Ovary (tissue), 9 donors: Measurements from ENCODE around the gene BASP1. TPM values are rescaled to one million over a fixed set of nuclear protein-coding genes. Genes with fewer than 3 reads are reported as not detected.
"Not testable (repeated sequence)": the region's sequence is repeated elsewhere in the genome, so short reads cannot be mapped to it uniquely, and the experiment has no call there.

Experiments
- DNase-seq, 5 donors: peaks; one replicate each; pipeline ENCODE4 v3.0.0-alpha.2; 2019 to 2020
- H3K27ac ChIP-seq, 2 donors: fragments of 200-600 bp; one replicate each; pipeline versions ENCODE4 v1.5.1 to v1.8.0; 2019 to 2022
- H3K27me3 ChIP-seq: fragments of 200-600 bp; one replicate; pipeline ENCODE4 v1.8.0; 2022
- H3K36me3 ChIP-seq: fragments of 200-600 bp; sonication (generic); one replicate; pipeline ENCODE4 v1.5.1; 2019
- H3K4me1 ChIP-seq: one replicate; pipeline ENCODE4 v1.8.1; 2013; ENCODE audit warnings: mild to moderate bottlenecking, moderate library complexity; ENCODE audit not compliant: insufficient read depth
- H3K4me3 ChIP-seq: fragments of 200-600 bp; sonication (generic); one replicate; pipeline ENCODE4 v1.5.1; 2017
- H3K9me3 ChIP-seq, 2 donors: fragments of 200-600 bp in 1 of 2; sonication (generic) in 1 of 2; one replicate each; pipeline versions ENCODE4 v1.5.1 to v1.8.1; 2013 to 2019; ENCODE audit warnings: mild to moderate bottlenecking in 1 of 2, moderate library complexity in 1 of 2
- EP300 ChIP-seq: sonication (generic); formaldehyde crosslinking; IDR thresholded peaks from one replicate; pipeline ENCODE4 v1.6.1; 2017; ENCODE audit warnings: antibody characterized with exemption
- POLR2A ChIP-seq: fragments of 450-650 bp; IDR thresholded peaks from one replicate; pipeline ENCODE4 v1.6.1; 2017; ENCODE audit warnings: antibody characterized with exemption, mild to moderate bottlenecking, moderate library complexity
- WGBS, 3 donors: extraction: QIAGEN DNeasy Blood & Tissue Kit in 1 of 3; methylation state at CpG; one replicate each; pipeline versions ENCODE4 v1.1.5 to v1.1.7; 2013 to 2017; 5-methylcytosine and 5-hydroxymethylcytosine counted together
- intact Hi-C, 4 donors: fragments of 100-400 bp; cut with DNase I; formaldehyde crosslinking; loops; one replicate each; pipeline versions ENCODE4 v1.11.0 to v1.15.1; 2022 to 2023
- polyA plus RNA-seq, 2 donors: library from polyadenylated mRNA; stranded (reverse); fragments of 200-250 nt in 1 of 2; fragments of 350-450 nt in 1 of 2; fragmentation: Illumina TruSeq in 1 of 2; extraction: RNeasy Lipid Tissue Mini Kit (QIAGEN cat#74804) in 1 of 2; gene quantifications; one replicate each; pipeline ENCODE4 v1.2.3, GENCODE V29; 2013 to 2014
- total RNA-seq, 7 donors: library from RNA; depleted of rRNA in 2 of 7; stranded (reverse); fragments of >200 nt in 2 of 7; fragmentation: NEBNext Ultra II Directional in 3 of 7; extraction: Animal tissue kit (Norgen Biotek cat#: 25700) in 3 of 7; gene quantifications; one replicate each; pipeline versions ENCODE4 v1.1.0 to v1.2.4, GENCODE V29; 2016 to 2023
- TF ChIP-seq, protein P1 (sequence below), 3 donors: fragments of 450-650 bp in 2 of 3; fragments of 200-600 bp in 1 of 3; IDR thresholded peaks; one replicate each; pipeline versions ENCODE4 v1.5.1 to v1.8.0; 2016 to 2022; ENCODE audit warnings: antibody characterized with exemption in 3 of 3, mild to moderate bottlenecking in 1 of 3
- donor health status: DM: no; HTN: no; CAD: no; lungs with moderate emphysema.
- donor health status: DM: no; HTN: no; CAD: no.
- donor health status: Bipolar disorder and iron deficiency.
- donor health status: DM: yes; HTN: yes; CAD: no.
- donor health status: DM: no; HTN: no; CAD: no.
- donor health status: DM: yes; HTN: yes; CAD: no.

The BASP1 gene
- total and polyA plus RNA-seq, 9 donors: 18.0 to 59.5 (median 38.7) TPM

GRCh38 chr5:17314907-17315471 is 97.6 kb downstream of the BASP1 start:
- intact Hi-C loops: no loop called here
- no peak for DNase-seq
- Histone ChIP-seq H3K27ac (no peak overlapping the region), H3K4me1 (no peaks in the 10 kb centered on the region), H3K9me3 (no peaks in the 10 kb centered on the region), H3K27me3 (no peaks in the 10 kb centered on the region), H3K4me3 (no peak overlapping the region), H3K36me3 (no peaks in the 10 kb centered on the region)
- TF ChIP-seq POLR2A: no peak
- 44 to 67% (median 52%) methylated on average over 5 of the region's 5 CpGs for WGBS, 3 donors

DNA sequence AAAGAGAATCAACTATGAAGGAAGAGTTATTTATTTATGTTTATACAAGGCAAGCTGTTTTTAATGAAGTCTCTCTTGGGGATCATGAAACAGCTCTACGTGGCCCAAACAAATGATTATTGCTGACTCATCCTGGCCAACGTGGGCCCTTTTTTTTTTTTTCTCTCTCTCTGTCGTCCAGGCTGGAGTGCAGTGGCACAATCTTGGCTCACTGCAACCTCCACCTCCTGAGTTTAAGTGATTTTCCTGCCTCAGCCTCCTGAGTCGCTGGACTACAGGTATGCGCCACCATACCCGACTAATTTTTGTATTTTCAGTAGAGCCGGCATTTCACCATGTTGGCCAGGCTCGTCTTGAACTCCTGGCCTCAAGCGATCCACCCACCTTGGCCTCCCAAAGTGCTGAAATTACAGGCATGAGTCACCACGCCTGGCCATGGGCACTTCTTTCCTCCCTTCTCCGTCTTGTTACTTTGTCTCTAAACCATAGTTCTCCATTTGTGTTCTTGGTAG is 98.3 kb downstream of the BASP1 start:
- TF ChIP-seq, protein P1, sequence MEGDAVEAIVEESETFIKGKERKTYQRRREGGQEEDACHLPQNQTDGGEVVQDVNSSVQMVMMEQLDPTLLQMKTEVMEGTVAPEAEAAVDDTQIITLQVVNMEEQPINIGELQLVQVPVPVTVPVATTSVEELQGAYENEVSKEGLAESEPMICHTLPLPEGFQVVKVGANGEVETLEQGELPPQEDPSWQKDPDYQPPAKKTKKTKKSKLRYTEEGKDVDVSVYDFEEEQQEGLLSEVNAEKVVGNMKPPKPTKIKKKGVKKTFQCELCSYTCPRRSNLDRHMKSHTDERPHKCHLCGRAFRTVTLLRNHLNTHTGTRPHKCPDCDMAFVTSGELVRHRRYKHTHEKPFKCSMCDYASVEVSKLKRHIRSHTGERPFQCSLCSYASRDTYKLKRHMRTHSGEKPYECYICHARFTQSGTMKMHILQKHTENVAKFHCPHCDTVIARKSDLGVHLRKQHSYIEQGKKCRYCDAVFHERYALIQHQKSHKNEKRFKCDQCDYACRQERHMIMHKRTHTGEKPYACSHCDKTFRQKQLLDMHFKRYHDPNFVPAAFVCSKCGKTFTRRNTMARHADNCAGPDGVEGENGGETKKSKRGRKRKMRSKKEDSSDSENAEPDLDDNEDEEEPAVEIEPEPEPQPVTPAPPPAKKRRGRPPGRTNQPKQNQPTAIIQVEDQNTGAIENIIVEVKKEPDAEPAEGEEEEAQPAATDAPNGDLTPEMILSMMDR (IDR thresholded peaks at IDR 0.05): no peak
- TF ChIP-seq POLR2A (no peak), EP300 (no peak)
- intact Hi-C loops: no loop called here
- no peak for DNase-seq
- Histone ChIP-seq H3K27ac (no peak overlapping the region), H3K27me3 (no peaks in the 10 kb centered on the region), H3K9me3 (no peaks in the 10 kb centered on the region), H3K36me3 (no peaks in the 10 kb centered on the region), H3K4me1 (no peaks in the 10 kb centered on the region), H3K4me3 (no peak overlapping the region)
- 71 to 79% (median 72%) methylated on average over 11 of the region's 11 CpGs for whole genome bisulfite sequencing, 3 donors

DNA sequence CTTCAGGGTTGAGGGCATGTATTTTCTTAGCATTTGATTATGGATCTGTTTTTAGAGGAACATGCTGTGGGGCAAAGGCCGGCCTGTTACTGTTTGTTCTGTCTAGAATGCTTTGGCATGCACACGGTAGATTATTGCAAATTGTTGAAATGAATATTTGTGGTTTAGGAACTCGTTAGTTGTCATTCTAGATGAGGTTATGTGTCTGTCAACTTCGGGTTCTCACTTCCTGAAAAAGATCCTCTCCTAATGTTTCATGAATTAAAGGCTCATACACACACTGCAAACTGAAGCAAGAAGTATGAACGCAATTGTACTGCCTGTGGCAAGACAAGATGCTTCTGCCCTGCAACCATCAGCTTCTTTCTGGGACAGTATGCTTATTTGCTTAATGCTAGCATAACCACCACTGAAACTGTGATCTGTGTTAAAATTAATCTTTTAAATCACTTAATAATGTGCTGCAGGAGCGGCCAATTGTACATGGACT is 99.6 kb downstream of the BASP1 start:
- intact Hi-C loops: no loop called here
- no peaks in the 10 kb centered on the region for H3K36me3 ChIP-seq
- 46 to 67% (median 53%) methylated on average over 6 of the region's 6 CpGs for WGBS, 3 donors
- no peak overlapping the region for H3K27ac ChIP-seq
- TF ChIP-seq POLR2A: no peak
- TF ChIP-seq EP300: no peak
- TF ChIP-seq, protein P1 (IDR thresholded peaks at IDR 0.05): no peak
- H3K4me3 ChIP-seq: no peak overlapping the region
- no peaks in the 10 kb centered on the region for H3K4me1 ChIP-seq
- H3K27me3 ChIP-seq: no peaks in the 10 kb centered on the region
- no peaks in the 10 kb centered on the region for H3K9me3 ChIP-seq
- DNase-seq: no peak

DNA sequence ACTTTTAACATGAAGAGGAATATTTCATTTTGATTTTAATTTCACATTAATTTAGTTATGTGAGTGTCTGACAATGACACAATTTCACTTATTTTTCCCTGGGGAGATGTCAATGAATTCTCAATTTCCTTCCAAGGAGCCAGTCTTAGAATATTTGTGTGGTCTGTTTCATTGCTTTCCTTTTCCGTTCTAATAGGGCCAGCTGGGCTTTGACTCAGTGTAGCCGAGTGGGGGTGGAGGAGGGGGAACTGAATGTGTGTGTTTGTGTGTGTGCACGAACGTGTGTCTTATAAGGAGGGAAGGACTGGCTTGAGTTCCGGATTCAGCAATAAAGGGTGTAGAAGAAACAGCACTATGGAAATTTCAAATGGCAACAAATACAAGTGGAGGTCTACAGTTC is 100.0 kb downstream of the BASP1 start:
- no peak for DNase-seq
- Histone ChIP-seq H3K27ac (no peak overlapping the region), H3K4me1 (no peaks in the 10 kb centered on the region), H3K4me3 (no peak overlapping the region), H3K9me3 (no peaks in the 10 kb centered on the region), H3K36me3 (no peaks in the 10 kb centered on the region), H3K27me3 (no peaks in the 10 kb centered on the region)
- intact Hi-C loops: no loop called here
- TF ChIP-seq, protein P1 (IDR thresholded peaks at IDR 0.05): no peak
- no peak for TF ChIP-seq EP300
- no peak for TF ChIP-seq POLR2A
- 53 to 76% (median 74%) methylated on average over 5 of the region's 5 CpGs for WGBS, 3 donors

DNA sequence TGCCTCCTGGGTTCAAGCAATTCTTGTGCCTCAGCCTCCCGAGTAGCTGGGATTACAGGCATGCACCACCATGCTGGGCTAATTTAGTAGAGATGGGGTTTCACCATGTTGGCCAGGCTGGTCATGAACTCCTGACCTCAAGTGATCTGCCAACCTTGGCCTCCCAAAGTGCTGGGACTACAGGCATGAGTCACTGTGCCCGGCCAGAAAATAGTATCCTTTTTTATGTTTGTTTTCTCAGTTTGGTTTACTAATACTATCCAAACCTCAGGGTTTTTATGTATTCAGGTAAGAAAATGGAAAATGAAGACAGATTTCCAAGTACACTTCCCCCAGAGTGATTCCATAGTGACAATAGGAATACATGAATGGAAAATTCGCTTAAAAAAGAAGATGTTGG is 101.7 kb downstream of the BASP1 start:
- H3K4me3 ChIP-seq, H3K27ac ChIP-seq, H3K4me1 ChIP-seq, H3K36me3 ChIP-seq, H3K27me3 ChIP-seq, intact Hi-C loops, DNase-seq, H3K9me3 ChIP-seq: not testable (repeated sequence)
- 87 to 89% (median 88%) methylated on average over 3 of the region's 3 CpGs for WGBS, 3 donors
